Esophagus (tissue), 2 donors: ENCODE results near the gene NBEA. TPM values are rescaled to one million over a fixed set of nuclear protein-coding genes. Genes with fewer than 3 reads are reported as not detected.

Experiments used
- H3K27ac ChIP-seq, 2 donors: one replicate each; pipeline ENCODE4 v1.5.1; 2013; ENCODE audit warnings: low read depth in 2 of 2, mild to moderate bottlenecking in 2 of 2, inconsistent platforms in 1 of 2, low read length in 1 of 2, moderate library complexity in 1 of 2
- H3K27me3 ChIP-seq, 2 donors: one replicate each; pipeline ENCODE4 v1.6.1; 2013; ENCODE audit warnings: low read length in 2 of 2, control low read depth in 1 of 2, mild to moderate bottlenecking in 1 of 2; ENCODE audit not compliant: insufficient read depth in 2 of 2, control insufficient read depth in 1 of 2
- H3K36me3 ChIP-seq, 2 donors: one replicate each; pipeline ENCODE4 v1.6.1; 2013; ENCODE audit warnings: low read length in 1 of 2; ENCODE audit not compliant: control insufficient read depth in 2 of 2, insufficient read depth in 2 of 2
- H3K4me1 ChIP-seq, 2 donors: one replicate each; pipeline ENCODE4 v1.6.1; 2013; ENCODE audit warnings: low read length in 1 of 2; ENCODE audit not compliant: control insufficient read depth in 2 of 2, insufficient read depth in 2 of 2
- H3K4me3 ChIP-seq, 2 donors: one replicate each; pipeline ENCODE4 v1.5.1; 2013; ENCODE audit warnings: low read length in 2 of 2, mild to moderate bottlenecking in 2 of 2, low read depth in 1 of 2, moderate library complexity in 1 of 2
- H3K9me3 ChIP-seq, 2 donors: one replicate each; pipeline ENCODE4 v1.6.1; 2013; ENCODE audit warnings: mild to moderate bottlenecking in 2 of 2, low read depth in 1 of 2, low read length in 1 of 2, moderate library complexity in 1 of 2; ENCODE audit not compliant: control insufficient read depth in 2 of 2, insufficient read depth in 1 of 2
- WGBS, 2 donors: extraction: QIAGEN DNeasy Blood & Tissue Kit; methylation state at CpG; one replicate each; pipeline ENCODE4 v1.1.7; 2013; 5-methylcytosine and 5-hydroxymethylcytosine counted together
- polyA plus RNA-seq, 2 donors: library from polyadenylated mRNA; stranded (reverse); fragments of 200-250 nt; gene quantifications; one replicate each; pipeline ENCODE4 v1.2.3, GENCODE V29; 2013
- donor health status: healthy with polysubstance abuse.
- donor health status: Bipolar disorder and iron deficiency.

The NBEA gene
- polyA plus RNA-seq, 2 donors: 0.51 to 1.6 TPM

DNA sequence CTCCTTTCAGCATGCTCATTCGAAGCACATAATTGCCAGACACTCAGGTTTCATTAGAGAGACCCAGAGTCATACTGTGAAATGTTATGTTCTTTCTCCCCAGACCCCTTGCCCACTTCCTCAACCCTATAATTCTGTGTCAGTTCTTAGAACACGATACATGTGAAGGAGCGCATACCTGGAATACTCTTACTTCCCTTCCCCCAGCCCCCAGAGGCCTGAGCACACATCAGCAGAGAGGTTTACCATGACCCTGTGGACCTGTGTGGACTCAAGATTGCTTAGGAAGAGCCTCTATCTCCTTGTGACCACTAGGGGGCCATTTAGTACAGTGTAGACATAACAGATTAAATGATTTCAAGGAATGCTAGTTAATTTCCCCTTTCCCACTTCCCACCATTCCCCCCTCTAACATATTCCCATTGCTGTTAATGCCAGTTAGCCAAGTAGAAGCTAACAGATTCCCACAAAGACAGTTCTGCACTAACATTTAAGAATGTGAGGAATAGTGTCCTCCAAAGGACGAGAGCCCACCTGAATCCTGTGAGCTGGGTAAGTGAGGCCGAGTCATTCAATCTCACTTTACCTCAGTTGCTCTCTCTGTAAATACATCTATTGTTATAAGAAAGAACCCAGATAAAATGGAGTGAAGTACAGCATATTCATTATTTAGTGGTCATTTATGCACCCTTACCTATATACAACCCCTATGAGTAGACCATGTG is 688.6 kb downstream of the NBEA start:
- no peak overlapping the region for H3K27ac ChIP-seq
- no peaks in the 10 kb centered on the region for H3K9me3 ChIP-seq
- H3K4me3 ChIP-seq: no peak overlapping the region
- no peaks in the 10 kb centered on the region for H3K4me1 ChIP-seq
- H3K36me3 ChIP-seq: no peaks in the 10 kb centered on the region
- 79 to 85% methylated on average over 5 of the region's 5 CpGs for WGBS, 2 donors
- H3K27me3 ChIP-seq: no peaks in the 10 kb centered on the region

DNA sequence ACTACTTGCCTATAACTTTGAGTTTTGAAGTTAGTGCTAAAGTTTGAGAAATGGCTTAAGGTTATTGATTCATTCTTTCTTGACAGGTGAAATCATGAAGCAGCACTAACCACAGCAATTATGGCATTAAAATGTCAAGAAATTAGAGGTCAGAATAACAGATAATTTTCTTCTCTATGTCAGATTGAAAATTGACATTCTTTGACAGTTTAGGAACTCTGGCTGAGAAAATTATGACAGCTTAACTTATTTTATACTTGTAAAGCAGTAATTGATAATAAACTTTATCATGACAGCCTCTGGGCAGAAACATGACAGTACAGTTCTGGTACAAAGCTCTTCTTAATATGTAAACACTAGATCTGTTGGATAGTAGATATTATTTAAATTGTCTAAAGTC is 689.6 kb downstream of the NBEA start:
- no peaks in the 10 kb centered on the region for H3K9me3 ChIP-seq
- no peak overlapping the region for H3K4me3 ChIP-seq
- H3K4me1 ChIP-seq: no peaks in the 10 kb centered on the region
- H3K36me3 ChIP-seq: no peaks in the 10 kb centered on the region
- no peaks in the 10 kb centered on the region for H3K27me3 ChIP-seq
- no peak overlapping the region for H3K27ac ChIP-seq

DNA sequence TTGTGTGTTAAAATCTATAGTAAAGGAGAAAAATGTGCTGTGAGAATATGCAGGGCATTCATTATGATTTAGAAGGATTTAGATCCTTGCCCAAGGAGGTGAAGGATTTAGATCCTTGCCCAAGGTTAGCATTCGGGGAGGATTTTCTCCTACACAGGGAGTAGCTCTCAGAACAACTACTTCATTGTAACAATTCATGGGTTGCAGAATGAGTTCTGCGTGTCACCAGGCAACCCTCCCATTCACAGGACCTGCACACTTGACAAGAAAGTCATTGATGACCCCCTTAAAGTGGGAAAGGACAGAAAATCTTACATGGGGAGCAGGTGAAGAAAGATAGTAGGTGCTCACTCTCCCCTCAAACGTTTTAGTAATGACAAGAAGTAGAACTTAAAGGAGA is 701.6 kb downstream of the NBEA start:
- H3K27ac ChIP-seq: no peak overlapping the region
- H3K36me3 ChIP-seq: no peaks in the 10 kb centered on the region
- H3K27me3 ChIP-seq: no peaks in the 10 kb centered on the region
- H3K9me3 ChIP-seq: no peaks in the 10 kb centered on the region
- H3K4me3 ChIP-seq: no peak overlapping the region
- no peaks in the 10 kb centered on the region for H3K4me1 ChIP-seq
- WGBS, 2 donors: 58 to 61% methylated on average over 3 of the region's 3 CpGs

DNA sequence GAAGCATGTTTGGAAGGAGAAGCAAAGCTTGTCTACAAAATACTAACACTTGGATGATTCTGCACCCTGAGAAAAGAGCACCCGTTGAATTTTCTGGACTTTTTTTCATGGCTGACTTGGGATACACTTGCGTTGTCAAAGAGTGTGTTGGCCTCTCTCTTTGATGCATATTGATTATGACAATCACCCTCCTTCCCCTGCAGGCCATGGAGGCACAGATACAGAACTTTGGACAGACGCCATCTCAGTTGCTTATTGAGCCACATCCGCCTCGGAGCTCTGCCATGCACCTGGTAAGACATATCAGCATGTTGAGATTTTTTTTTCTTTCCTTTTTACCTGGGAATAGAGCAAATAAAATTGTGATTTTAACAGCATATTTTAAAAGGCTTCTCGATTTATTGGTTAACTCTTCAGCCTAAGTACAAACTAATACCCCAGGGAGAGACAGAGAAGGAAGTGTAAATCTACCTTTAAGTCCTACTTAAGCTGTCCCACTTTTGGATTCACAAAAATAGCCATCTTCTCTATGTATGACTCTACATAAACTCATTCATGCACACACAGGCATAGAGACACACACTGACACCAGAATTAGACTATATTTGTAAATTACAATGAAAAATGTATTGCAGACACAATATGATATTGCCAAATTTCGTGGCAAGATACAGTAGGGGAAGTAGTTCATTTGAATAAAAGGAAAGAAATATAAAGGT is 704.1 kb downstream of the NBEA start:
- no peak overlapping the region for H3K27ac ChIP-seq
- no peaks in the 10 kb centered on the region for H3K27me3 ChIP-seq
- no peaks in the 10 kb centered on the region for H3K36me3 ChIP-seq
- no peaks in the 10 kb centered on the region for H3K4me1 ChIP-seq
- no peaks in the 10 kb centered on the region for H3K9me3 ChIP-seq
- no peak overlapping the region for H3K4me3 ChIP-seq
- 83 to 85% methylated on average over 7 of the region's 7 CpGs for WGBS, 2 donors

DNA sequence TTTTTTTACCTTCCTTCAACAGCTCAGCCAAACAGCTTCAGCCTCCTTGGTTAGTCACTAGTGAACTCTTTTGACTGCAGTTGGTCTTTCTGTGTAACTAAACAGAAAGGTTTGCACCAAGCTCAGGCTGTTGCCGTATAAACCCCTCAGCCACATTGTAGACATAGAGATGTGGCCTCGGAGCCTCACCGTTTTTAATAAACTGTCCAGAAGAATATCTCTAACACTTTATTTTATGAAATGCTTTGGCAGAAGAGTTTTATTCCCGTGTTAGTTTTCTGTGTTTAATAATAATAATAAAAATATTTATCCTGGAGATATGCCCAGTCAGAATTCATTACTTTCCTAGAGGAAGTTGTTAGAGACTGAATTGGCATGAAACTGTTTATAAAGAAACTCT is 706.1 kb downstream of the NBEA start:
- no peaks in the 10 kb centered on the region for H3K4me1 ChIP-seq
- H3K27me3 ChIP-seq: no peaks in the 10 kb centered on the region
- no peaks in the 10 kb centered on the region for H3K36me3 ChIP-seq
- no peaks in the 10 kb centered on the region for H3K9me3 ChIP-seq
- 56 to 71% methylated on average over 4 of the region's 4 CpGs for WGBS, 2 donors
- H3K27ac ChIP-seq: no peak overlapping the region
- no peak overlapping the region for H3K4me3 ChIP-seq

DNA sequence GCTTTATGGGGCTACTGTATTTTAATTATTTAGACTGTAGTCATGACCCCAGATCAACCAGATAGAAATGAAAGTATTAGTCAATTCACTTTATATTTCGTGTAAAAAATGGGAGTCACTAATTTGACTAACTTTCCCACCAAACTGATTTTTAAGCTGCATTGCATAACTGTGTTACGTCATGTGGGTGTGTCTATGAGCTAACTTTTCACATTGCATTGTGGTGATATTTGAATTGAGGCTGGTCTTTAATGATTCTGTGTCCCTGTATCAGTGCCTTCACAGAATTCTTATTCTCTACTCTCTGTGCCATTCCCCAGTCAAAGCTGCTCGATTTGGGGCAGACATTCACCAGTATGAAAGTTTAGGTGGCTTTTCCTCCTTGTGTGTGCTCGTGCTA is 707.1 kb downstream of the NBEA start:
- no peak overlapping the region for H3K4me3 ChIP-seq
- no peak overlapping the region for H3K27ac ChIP-seq
- no peaks in the 10 kb centered on the region for H3K36me3 ChIP-seq
- H3K9me3 ChIP-seq: no peaks in the 10 kb centered on the region
- no peaks in the 10 kb centered on the region for H3K27me3 ChIP-seq
- WGBS, 2 donors: 68 to 82% methylated on average over 4 of the region's 4 CpGs
- H3K4me1 ChIP-seq: no peaks in the 10 kb centered on the region

DNA sequence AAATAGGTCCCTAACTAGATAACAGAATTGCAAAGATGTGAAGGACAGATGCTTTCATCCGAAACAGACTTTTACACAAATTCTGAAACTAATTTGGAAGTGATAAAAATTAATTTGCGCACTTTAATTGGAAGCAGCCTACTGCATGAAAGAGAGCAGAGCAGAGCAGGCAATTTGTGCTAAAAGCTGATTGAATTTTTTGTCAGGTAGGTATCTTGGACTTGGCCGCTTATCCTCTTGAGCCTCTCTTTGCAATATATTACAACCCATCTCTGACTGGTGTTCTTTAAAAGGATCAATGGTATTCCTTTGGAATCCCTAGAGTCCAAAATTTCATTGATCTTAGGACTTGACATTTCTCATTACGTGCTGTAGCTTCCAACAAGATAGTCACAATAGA is 717.7 kb downstream of the NBEA start:
- no peaks in the 10 kb centered on the region for H3K36me3 ChIP-seq
- no peaks in the 10 kb centered on the region for H3K9me3 ChIP-seq
- no peaks in the 10 kb centered on the region for H3K27me3 ChIP-seq
- no peak overlapping the region for H3K27ac ChIP-seq
- 91 to 92% methylated on average over 4 of the region's 4 CpGs for WGBS, 2 donors
- no peaks in the 10 kb centered on the region for H3K4me1 ChIP-seq
- H3K4me3 ChIP-seq: no peak overlapping the region

DNA sequence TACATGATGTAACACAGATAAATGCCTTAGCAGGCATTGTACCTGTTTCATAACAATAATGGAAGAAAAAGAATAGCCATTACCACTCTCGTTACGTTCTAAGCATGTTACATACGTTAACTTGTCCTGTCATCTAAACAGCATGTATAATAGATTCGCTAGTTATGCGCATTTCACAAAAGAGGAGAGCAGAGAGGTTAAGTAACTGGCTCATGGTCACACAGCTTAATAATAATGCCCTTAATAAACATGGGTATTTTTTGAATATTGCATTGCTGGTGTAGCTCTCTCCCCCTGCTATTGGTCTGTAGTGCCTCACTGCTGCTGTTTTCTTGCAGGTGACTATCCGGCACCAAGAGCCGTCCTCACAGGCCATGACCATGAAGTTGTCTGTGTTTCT is 722.7 kb downstream of the NBEA start:
- WGBS, 2 donors: 93 to 96% methylated on average over 7 of the region's 7 CpGs
- H3K27me3 ChIP-seq: no peaks in the 10 kb centered on the region
- no peaks in the 10 kb centered on the region for H3K4me1 ChIP-seq
- no peaks in the 10 kb centered on the region for H3K9me3 ChIP-seq
- no peaks in the 10 kb centered on the region for H3K36me3 ChIP-seq
- H3K27ac ChIP-seq: no peak overlapping the region
- no peak overlapping the region for H3K4me3 ChIP-seq

DNA sequence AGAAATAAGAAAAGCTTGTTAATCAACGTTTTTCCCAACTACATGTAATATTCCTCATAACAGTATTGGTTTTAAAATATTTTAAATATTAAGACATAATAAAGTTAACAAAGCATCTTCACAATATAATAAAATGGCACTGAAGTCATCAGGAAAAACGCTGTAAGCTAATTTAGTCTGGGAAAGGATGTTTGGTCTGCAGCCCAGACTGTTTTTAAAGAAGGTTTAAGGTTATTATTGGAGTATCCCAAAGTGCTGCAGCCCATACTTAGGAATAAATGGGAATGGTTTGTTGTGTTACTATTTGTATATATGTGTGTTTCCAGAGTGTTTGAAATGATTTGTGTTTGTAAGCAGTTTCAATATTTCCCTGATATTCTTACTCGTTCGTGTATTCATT is 727.3 kb downstream of the NBEA start:
- Histone ChIP-seq H3K9me3 (no peaks in the 10 kb centered on the region), H3K27ac (no peak overlapping the region), H3K27me3 (no peaks in the 10 kb centered on the region), H3K4me1 (no peaks in the 10 kb centered on the region), H3K36me3 (no peaks in the 10 kb centered on the region), H3K4me3 (no peak overlapping the region)
- 80 to 82% methylated on average over 4 of the region's 4 CpGs for WGBS, 2 donors

DNA sequence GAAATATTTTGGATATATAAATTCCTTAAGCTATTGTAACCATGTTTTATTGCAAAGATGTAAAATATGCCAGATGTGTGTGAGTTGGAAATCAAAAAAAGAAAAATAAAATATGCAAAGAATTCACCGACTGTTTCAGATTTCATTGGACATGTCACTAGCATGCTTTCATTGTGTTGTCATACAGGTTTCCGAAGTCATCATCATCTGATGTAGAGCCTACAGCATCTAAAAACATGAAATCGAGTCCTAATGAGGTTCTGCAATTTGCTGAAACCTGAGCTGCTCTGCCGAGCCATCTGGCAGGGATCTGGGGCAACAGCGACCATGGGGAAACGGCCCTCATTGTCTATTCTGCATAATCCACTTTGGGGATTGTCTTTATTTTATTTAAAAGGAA is 730.5 kb downstream of the NBEA start:
- peaks cover 0 to 3% of the 10 kb centered on the region in 2 donors for H3K9me3 ChIP-seq
- no peak overlapping the region for H3K27ac ChIP-seq
- no peaks in the 10 kb centered on the region for H3K4me1 ChIP-seq
- 80 to 86% methylated on average over 6 of the region's 6 CpGs for WGBS, 2 donors
- H3K27me3 ChIP-seq: no peaks in the 10 kb centered on the region
- no peak overlapping the region for H3K4me3 ChIP-seq
- no peaks in the 10 kb centered on the region for H3K36me3 ChIP-seq
